H9 (cell line): ENCODE measurements around the gene DCC. TPM values are rescaled to one million over a fixed set of nuclear protein-coding genes. Genes with fewer than 3 reads are reported as not detected.

Experiments used
- DNase-seq: peaks from one replicate; pipeline ENCODE4 v3.0.0-alpha.2; 2017
- H2AFZ ChIP-seq: one replicate; pipeline ENCODE4 v1.6.1; 2013; ENCODE audit warnings: mild to moderate bottlenecking, low read length, control low read depth, moderate library complexity
- H2AK5ac ChIP-seq: 2 replicates; pipeline ENCODE4 v1.6.1; 2013; ENCODE audit warnings: low read length, control low read depth, mixed read lengths; ENCODE audit not compliant: insufficient read length
- H2BK120ac ChIP-seq: one replicate; pipeline ENCODE4 v1.6.1; 2013; ENCODE audit warnings: low read depth, mild to moderate bottlenecking, low read length, control low read depth, inconsistent platforms; ENCODE audit not compliant: poor library complexity, severe bottlenecking
- H2BK12ac ChIP-seq: 2 replicates; pipeline ENCODE4 v1.6.1; 2013; ENCODE audit warnings: low read length, control low read depth, mixed read lengths, low read depth; ENCODE audit not compliant: insufficient read length
- H2BK15ac ChIP-seq: 2 replicates; pipeline ENCODE4 v1.6.1; 2013; ENCODE audit warnings: low read depth, low read length, control low read depth
- H2BK20ac ChIP-seq: one replicate; pipeline ENCODE4 v1.6.1; 2013; ENCODE audit warnings: low read depth, mild to moderate bottlenecking, low read length, control low read depth, inconsistent platforms; ENCODE audit not compliant: poor library complexity, severe bottlenecking
- H2BK5ac ChIP-seq: 2 replicates; pipeline ENCODE4 v1.6.1; 2013; ENCODE audit warnings: low read length, control low read depth, mixed read lengths; ENCODE audit not compliant: insufficient read length
- H3K14ac ChIP-seq: 2 replicates; pipeline ENCODE4 v1.6.1; 2013; ENCODE audit warnings: low read length, control low read depth; ENCODE audit not compliant: insufficient read depth
- H3K18ac ChIP-seq: 2 replicates; pipeline ENCODE4 v1.6.1; 2013; ENCODE audit warnings: low read depth, mild to moderate bottlenecking, mixed read lengths, low read length, control low read depth; ENCODE audit not compliant: insufficient read length
- H3K23ac ChIP-seq: 2 replicates; pipeline ENCODE4 v1.6.1; 2013; ENCODE audit warnings: low read length, control low read depth, mixed read lengths, low read depth; ENCODE audit not compliant: insufficient read length
- H3K23me2 ChIP-seq: 2 replicates; pipeline ENCODE4 v1.6.1; 2013; ENCODE audit warnings: low read depth, mild to moderate bottlenecking, mixed read lengths, low read length, control low read depth; ENCODE audit not compliant: insufficient read length, poor library complexity, severe bottlenecking
- H3K27ac ChIP-seq: 2 replicates; pipeline ENCODE4 v1.5.1; 2013; ENCODE audit warnings: low read length, control low read depth, mixed read lengths, low read depth; ENCODE audit not compliant: insufficient read length
- H3K27me3 ChIP-seq: 2 replicates; pipeline ENCODE4 v1.6.1; 2013; ENCODE audit warnings: low read length, control low read depth, inconsistent platforms; ENCODE audit not compliant: insufficient read depth
- H3K4ac ChIP-seq: 2 replicates; pipeline ENCODE4 v1.6.1; 2013; ENCODE audit warnings: low read depth, mild to moderate bottlenecking, control low read depth, inconsistent platforms, low read length, moderate library complexity
- H3K4me1 ChIP-seq: 2 replicates; pipeline ENCODE4 v1.6.1; 2013; ENCODE audit warnings: low read length, control low read depth, inconsistent platforms; ENCODE audit not compliant: insufficient read depth
- H3K4me2 ChIP-seq: 2 replicates; pipeline ENCODE4 v1.6.1; 2013; ENCODE audit warnings: low read length, control low read depth, mixed read lengths; ENCODE audit not compliant: insufficient read length, insufficient read depth
- H3K56ac ChIP-seq: 2 replicates; pipeline ENCODE4 v1.6.1; 2013; ENCODE audit warnings: low read depth, mild to moderate bottlenecking, mixed read lengths, low read length, control low read depth; ENCODE audit not compliant: insufficient read length
- H3K79me1 ChIP-seq: 2 replicates; pipeline ENCODE4 v1.6.1; 2013; ENCODE audit warnings: low read depth, mild to moderate bottlenecking, moderate library complexity, low read length, control low read depth, inconsistent platforms; ENCODE audit not compliant: insufficient read depth, poor library complexity, severe bottlenecking
- H3K79me2 ChIP-seq: 2 replicates; pipeline ENCODE4 v1.6.1; 2013; ENCODE audit warnings: low read length, control low read depth, inconsistent platforms; ENCODE audit not compliant: insufficient read depth
- H3K9ac ChIP-seq: 2 replicates; pipeline ENCODE4 v1.6.1; 2013; ENCODE audit warnings: low read length, control low read depth, mixed read lengths; ENCODE audit not compliant: insufficient read length; ENCODE audit errors: extremely low read depth
- H3K9me3 ChIP-seq: one replicate; pipeline ENCODE4 v1.6.1; 2013; ENCODE audit warnings: low read depth, low read length, inconsistent platforms; ENCODE audit not compliant: control insufficient read depth
- H3T11ph ChIP-seq: one replicate; pipeline ENCODE4 v1.6.1; 2013; ENCODE audit warnings: mild to moderate bottlenecking, low read length, control low read depth, inconsistent platforms
- H4K20me1 ChIP-seq: one replicate; pipeline ENCODE4 v1.6.1; 2013; ENCODE audit not compliant: control insufficient read depth, insufficient read length, insufficient read depth
- H4K5ac ChIP-seq: 2 replicates; pipeline ENCODE4 v1.6.1; 2013; ENCODE audit warnings: low read depth, mild to moderate bottlenecking, mixed read lengths, low read length, control low read depth; ENCODE audit not compliant: insufficient read length
- H4K8ac ChIP-seq: replicated peaks from 2 replicates; pipeline ENCODE4 v1.6.1; 2013; ENCODE audit warnings: low read length, control low read depth, mixed read lengths, low read depth; ENCODE audit not compliant: insufficient read length
- H4K91ac ChIP-seq: 2 replicates; pipeline ENCODE4 v1.6.1; 2013; ENCODE audit warnings: low read depth, mild to moderate bottlenecking, moderate library complexity, mixed read lengths, low read length, control low read depth; ENCODE audit not compliant: insufficient read length
- H3K27ac Mint-ChIP-seq, 3 experiments: 2 replicates in 2 of 3; 3 replicates in 1 of 3; pipeline ENCODE4 v1.8.0; 2020 to 2021; ENCODE audit warnings: mixed read lengths in 3 of 3, mild to moderate bottlenecking in 1 of 3, moderate library complexity in 1 of 3
- H3K27me3 Mint-ChIP-seq: 2 replicates; pipeline ENCODE4 v1.8.0; 2021; ENCODE audit warnings: low read depth, mild to moderate bottlenecking, moderate library complexity, mixed read lengths
- H3K36me3 Mint-ChIP-seq, 3 experiments: 2 replicates in 2 of 3; 3 replicates in 1 of 3; pipeline ENCODE4 v1.8.0; 2020 to 2021; ENCODE audit warnings: low read depth in 3 of 3, mixed read lengths in 3 of 3; ENCODE audit not compliant: insufficient read depth in 1 of 3
- H3K4me1 Mint-ChIP-seq, 2 experiments: 2 replicates each; pipeline ENCODE4 v1.8.0; 2020; ENCODE audit warnings: mixed read lengths in 2 of 2
- H3K4me3 Mint-ChIP-seq, 2 experiments: 2 replicates in 1 of 2; 3 replicates in 1 of 2; pipeline ENCODE4 v1.8.0; 2020 to 2021; ENCODE audit warnings: mild to moderate bottlenecking in 2 of 2, mixed read lengths in 2 of 2, moderate library complexity in 1 of 2
- H3K9me3 Mint-ChIP-seq, 2 experiments: 2 replicates in 1 of 2; 3 replicates in 1 of 2; pipeline ENCODE4 v1.8.0; 2020; ENCODE audit warnings: mild to moderate bottlenecking in 2 of 2, mixed read lengths in 2 of 2, moderate library complexity in 1 of 2
- CTCF ChIP-seq: fragments of 200-600 bp; sonication (generic); conservative IDR thresholded peaks from 3 replicates; pipeline ENCODE4 v1.8.0; 2021; ENCODE audit warnings: antibody characterized with exemption, mild to moderate bottlenecking
- WGBS: extraction: QIAGEN DNeasy Blood & Tissue Kit; methylation state at CpG from one replicate; pipeline ENCODE4 v1.1.7; 2013; ENCODE audit warnings: missing lambda C conversion rate, low lambda C conversion rate, mixed read lengths; ENCODE audit not compliant: insufficient read length; ENCODE audit errors: extremely low coverage; 5-methylcytosine and 5-hydroxymethylcytosine counted together
- total RNA-seq: library from RNA; stranded (reverse); gene quantifications from 2 replicates; pipeline ENCODE4 v1.2.1, GENCODE V29; 2021

Gene DCC
- total RNA-seq, 1 experiment from 2014 or later, result 0.35 TPM

DNA sequence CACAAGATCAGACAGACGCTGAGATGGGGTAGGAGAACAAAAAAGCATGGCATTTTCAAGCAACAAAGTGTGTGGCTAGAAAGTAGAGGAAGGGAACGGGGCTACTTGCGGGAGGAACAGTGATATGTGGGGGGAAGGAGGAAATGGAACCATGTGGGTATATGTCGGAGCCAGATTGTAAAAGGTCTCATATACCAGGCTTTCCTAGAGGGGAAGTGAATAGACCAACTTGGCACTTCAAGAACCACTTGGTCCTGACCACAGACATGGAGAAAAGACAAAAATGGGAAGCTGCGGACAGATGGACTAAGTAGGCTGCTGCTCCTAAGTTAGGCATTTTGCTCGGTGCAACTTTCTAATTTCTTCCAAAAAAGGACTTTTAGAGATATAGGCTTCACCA is 196.0 kb downstream of the DCC start:
- no peak overlapping the region for H2BK12ac ChIP-seq
- no peak overlapping the region for H3K27ac ChIP-seq
- no peaks in the 10 kb centered on the region for H3K9me3 ChIP-seq
- H4K20me1 ChIP-seq, result no peaks in the 10 kb centered on the region
- Mint-ChIP-seq H3K27me3 (no peaks in the 10 kb centered on the region), H3K9me3 (peaks cover 3 to 6% of the 10 kb centered on the region in 2 experiments; a peak in 2 of 5 replicates), H3K36me3 (no peaks in the 10 kb centered on the region), H3K4me3 (no peak overlapping the region), H3K27ac (no peak overlapping the region), H3K4me1 (no peaks in the 10 kb centered on the region)
- no peaks in the 10 kb centered on the region for H3K79me1 ChIP-seq
- H2AK5ac ChIP-seq, result no peak overlapping the region
- no peak overlapping the region for H4K5ac ChIP-seq
- no peak for TF ChIP-seq CTCF
- H3K56ac ChIP-seq, result no peak overlapping the region
- H3K27me3 ChIP-seq, result no peaks in the 10 kb centered on the region
- H3T11ph ChIP-seq, result no peak overlapping the region
- no peak overlapping the region for H4K91ac ChIP-seq
- H3K18ac ChIP-seq, result no peak overlapping the region
- no peak overlapping the region for H3K4me2 ChIP-seq
- no peak overlapping the region for H3K4ac ChIP-seq
- no peak for DNase-seq
- no peak overlapping the region for H2AFZ ChIP-seq
- no peak overlapping the region for H2BK20ac ChIP-seq
- no peak overlapping the region for H4K8ac ChIP-seq
- H3K23me2 ChIP-seq, result no peaks in the 10 kb centered on the region
- no peaks in the 10 kb centered on the region for H3K79me2 ChIP-seq
- H2BK5ac ChIP-seq, result no peak overlapping the region
- no peak overlapping the region for H3K9ac ChIP-seq
- no peaks in the 10 kb centered on the region for H3K4me1 ChIP-seq
- no peak overlapping the region for H3K14ac ChIP-seq
- no CpG with 5 or more reads among the region's 6 CpGs for whole genome bisulfite sequencing
- H2BK15ac ChIP-seq, result no peak overlapping the region
- no peak overlapping the region for H2BK120ac ChIP-seq
- H3K23ac ChIP-seq, result no peak overlapping the region
